OCI-LY3 (cell line): ENCODE data around the gene WDPCP.

Source experiments
- H2AFZ ChIP-seq: fragments of 200-600, 300-600 bp; shearing (Covaris generic); 2 replicates; pipeline ENCODE4 v1.6.0; 2014; ENCODE audit warnings: antibody characterized with exemption, low read depth, low read length
- H3K27ac ChIP-seq: fragments of 200-600, 300-600 bp; sonication (generic); 2 replicates; pipeline ENCODE4 v1.5.1; 2014; ENCODE audit warnings: mild to moderate bottlenecking, low read length, moderate library complexity, mixed read lengths
- H3K27me3 ChIP-seq: fragments of 200-600, 300-600 bp; sonication (generic); 2 replicates; pipeline ENCODE4 v1.6.1; 2014; ENCODE audit warnings: low read depth, low read length, mixed read lengths
- H3K36me3 ChIP-seq: fragments of 200-600, 300-600 bp; sonication (generic); replicated peaks from 2 replicates; pipeline ENCODE3; 2014; ENCODE audit warnings: low read depth, low read length, mixed read lengths
- H3K4me1 ChIP-seq: fragments of 300-600, 200-600 bp; sonication (generic); 2 replicates; pipeline ENCODE4 v1.6.1; 2014; ENCODE audit warnings: low read length, mixed read lengths
- H3K4me2 ChIP-seq: fragments of 200-600, 300-600 bp; sonication (generic); 2 replicates; pipeline ENCODE4 v1.6.1; 2014; ENCODE audit warnings: low read length, mixed read lengths
- H3K4me3 ChIP-seq: fragments of 300-600, 200-600 bp; sonication (generic); 2 replicates; pipeline ENCODE4 v1.5.1; 2014; ENCODE audit warnings: antibody characterized with exemption, mild to moderate bottlenecking, low read length, moderate library complexity
- H3K79me2 ChIP-seq: fragments of 300-600, 200-600 bp; shearing (Covaris generic); 2 replicates; pipeline ENCODE4 v1.6.1; 2014; ENCODE audit warnings: mild to moderate bottlenecking, low read length, mixed read lengths
- H3K9ac ChIP-seq: fragments of 300-600, 200-600 bp; shearing (Covaris generic); 2 replicates; pipeline ENCODE4 v1.6.0; 2014; ENCODE audit warnings: mild to moderate bottlenecking, low read length, moderate library complexity
- H3K9me3 ChIP-seq: fragments of 200-600, 300-600 bp; shearing (Covaris generic); 2 replicates; pipeline ENCODE4 v1.6.1; 2014; ENCODE audit warnings: low read length, mixed read lengths; ENCODE audit not compliant: insufficient read depth
- H4K20me1 ChIP-seq: fragments of 200-600, 300-600 bp; sonication (generic); 2 replicates; pipeline ENCODE4 v1.6.1; 2016; ENCODE audit warnings: low read length, mixed read lengths; ENCODE audit not compliant: insufficient read depth
- EZH2phosphoT487 ChIP-seq: fragments of 200-600 bp; shearing (Covaris generic); IDR thresholded peaks from 2 replicates; pipeline ENCODE4 v1.6.1; 2018; ENCODE audit warnings: antibody characterized with exemption, mixed run types, low read depth
- TF ChIP-seq, protein P1 (sequence below): fragments of 200-600, 300-600 bp; sonication (generic); IDR thresholded peaks from 2 replicates; pipeline ENCODE4 v1.5.1; 2014; ENCODE audit warnings: antibody characterized with exemption, low read length, low read depth

Gene WDPCP

DNA sequence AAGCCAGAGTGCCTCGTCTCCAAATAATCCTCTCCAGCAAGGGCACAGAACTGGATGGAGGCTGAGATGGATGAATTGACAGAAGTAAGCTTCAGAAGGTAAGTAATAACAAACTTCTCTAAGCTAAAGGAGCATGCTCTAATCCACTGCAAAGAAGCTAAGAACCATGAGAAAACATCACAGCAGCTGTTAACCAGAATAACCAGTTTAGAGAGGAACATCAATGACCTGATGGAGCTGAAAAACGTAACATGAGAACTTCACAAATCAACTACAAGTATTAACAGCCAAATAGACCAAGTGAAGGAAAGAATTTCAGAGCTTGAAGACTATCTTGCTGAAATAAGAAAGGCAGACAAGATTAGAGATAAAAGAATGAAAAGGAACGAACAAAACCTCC lies 32.3 kb downstream of the WDPCP start:
- Histone ChIP-seq H3K27me3 (no peaks in the 10 kb centered on the region), H3K9me3 (no peaks in the 10 kb centered on the region), H4K20me1 (no peaks in the 10 kb centered on the region), H3K9ac (no peak overlapping the region), H3K4me3 (no peak overlapping the region), H3K79me2 (no peaks in the 10 kb centered on the region), H3K4me1 (no peaks in the 10 kb centered on the region), H3K36me3 (no peaks in the 10 kb centered on the region), H3K27ac (no peak overlapping the region), H3K4me2 (no peak overlapping the region), H2AFZ (no peak overlapping the region)
- no peak for TF ChIP-seq EZH2phosphoT487
- TF ChIP-seq, protein P1, sequence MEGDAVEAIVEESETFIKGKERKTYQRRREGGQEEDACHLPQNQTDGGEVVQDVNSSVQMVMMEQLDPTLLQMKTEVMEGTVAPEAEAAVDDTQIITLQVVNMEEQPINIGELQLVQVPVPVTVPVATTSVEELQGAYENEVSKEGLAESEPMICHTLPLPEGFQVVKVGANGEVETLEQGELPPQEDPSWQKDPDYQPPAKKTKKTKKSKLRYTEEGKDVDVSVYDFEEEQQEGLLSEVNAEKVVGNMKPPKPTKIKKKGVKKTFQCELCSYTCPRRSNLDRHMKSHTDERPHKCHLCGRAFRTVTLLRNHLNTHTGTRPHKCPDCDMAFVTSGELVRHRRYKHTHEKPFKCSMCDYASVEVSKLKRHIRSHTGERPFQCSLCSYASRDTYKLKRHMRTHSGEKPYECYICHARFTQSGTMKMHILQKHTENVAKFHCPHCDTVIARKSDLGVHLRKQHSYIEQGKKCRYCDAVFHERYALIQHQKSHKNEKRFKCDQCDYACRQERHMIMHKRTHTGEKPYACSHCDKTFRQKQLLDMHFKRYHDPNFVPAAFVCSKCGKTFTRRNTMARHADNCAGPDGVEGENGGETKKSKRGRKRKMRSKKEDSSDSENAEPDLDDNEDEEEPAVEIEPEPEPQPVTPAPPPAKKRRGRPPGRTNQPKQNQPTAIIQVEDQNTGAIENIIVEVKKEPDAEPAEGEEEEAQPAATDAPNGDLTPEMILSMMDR, result no peak

GRCh38 chr2:63555299-63555698 lies 33.0 kb downstream of the WDPCP start:
- H3K27ac ChIP-seq, result no peak overlapping the region
- H4K20me1 ChIP-seq, result no peaks in the 10 kb centered on the region
- H3K4me2 ChIP-seq, result no peak overlapping the region
- no peak overlapping the region for H3K9ac ChIP-seq
- H3K27me3 ChIP-seq, result no peaks in the 10 kb centered on the region
- H3K4me1 ChIP-seq, result no peaks in the 10 kb centered on the region
- H2AFZ ChIP-seq, result no peak overlapping the region
- no peaks in the 10 kb centered on the region for H3K79me2 ChIP-seq
- no peak for TF ChIP-seq EZH2phosphoT487
- TF ChIP-seq, protein P1, result no peak
- H3K36me3 ChIP-seq, result no peaks in the 10 kb centered on the region
- no peak overlapping the region for H3K4me3 ChIP-seq
- H3K9me3 ChIP-seq, result no peaks in the 10 kb centered on the region

DNA sequence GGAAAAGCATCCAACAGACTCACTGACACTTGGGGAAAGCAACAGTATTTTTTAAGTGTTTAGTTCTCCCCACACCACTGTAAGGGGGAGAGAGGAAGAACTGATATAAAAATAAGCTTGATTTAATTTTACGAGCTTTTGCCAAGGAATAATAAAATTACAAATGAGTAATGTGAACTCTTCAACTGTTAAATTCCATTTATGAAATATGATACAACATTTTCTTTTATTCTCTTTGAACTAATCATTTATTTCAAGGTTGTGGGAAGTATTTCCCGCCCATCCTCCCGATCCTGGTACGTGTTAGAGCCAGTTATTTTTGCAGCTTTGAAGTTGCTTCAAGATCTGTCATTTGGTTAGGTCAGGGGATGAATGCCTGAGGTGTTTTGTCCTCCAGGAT lies 35.2 kb downstream of the WDPCP start:
- H2AFZ ChIP-seq, result no peak overlapping the region
- H3K9me3 ChIP-seq, result no peaks in the 10 kb centered on the region
- H3K27me3 ChIP-seq, result no peaks in the 10 kb centered on the region
- H3K4me2 ChIP-seq, result no peak overlapping the region
- no peaks in the 10 kb centered on the region for H3K4me1 ChIP-seq
- no peaks in the 10 kb centered on the region for H4K20me1 ChIP-seq
- no peak overlapping the region for H3K27ac ChIP-seq
- H3K79me2 ChIP-seq, result no peaks in the 10 kb centered on the region
- TF ChIP-seq, protein P1, result no peak
- TF ChIP-seq EZH2phosphoT487, result no peak
- no peak overlapping the region for H3K9ac ChIP-seq
- no peak overlapping the region for H3K4me3 ChIP-seq
- no peaks in the 10 kb centered on the region for H3K36me3 ChIP-seq

GRCh38 chr2:63545023-63545422 lies 43.3 kb downstream of the WDPCP start:
- Histone ChIP-seq H3K4me3 (no peak overlapping the region), H3K27ac (no peak overlapping the region), H3K4me2 (no peak overlapping the region), H3K9me3 (no peaks in the 10 kb centered on the region), H2AFZ (no peak overlapping the region), H3K27me3 (no peaks in the 10 kb centered on the region), H3K36me3 (no peaks in the 10 kb centered on the region), H3K9ac (no peak overlapping the region), H4K20me1 (no peaks in the 10 kb centered on the region), H3K79me2 (no peaks in the 10 kb centered on the region), H3K4me1 (peaks cover 5% of the 10 kb centered on the region; the same call in 1 of the 2 replicates)
- TF ChIP-seq, protein P1, result no peak
- TF ChIP-seq EZH2phosphoT487, result no peak
